Panc1 (cell line): ENCODE measurements around the gene DHCR7. TPM values are rescaled to one million over a fixed set of nuclear protein-coding genes. Genes with fewer than 3 reads are reported as not detected.

Experiments
- ATAC-seq: fragments of 200-7000 bp; cut with Tn5 transposase; 2 replicates; pipeline ENCODE4 v1.9.1; 2020; ENCODE audit warnings: mild to moderate bottlenecking, moderate library complexity
- BruUV-seq: library from RNA; stranded (reverse); fragments of 400-500 nt; replicated peaks from 2 replicates; lab custom pipeline; 2021; lab: Mats Ljungman, UMichigan
- CTCF ChIA-PET: fragments of 300-600 bp; sonication (Branson Sonifier 250); formaldehyde crosslinking; loops from one replicate; lab custom pipeline; 2022; ENCODE audit warnings: antibody characterized with exemption; lab: Charles Lee
- POLR2A ChIA-PET: fragments of 300-600 bp; sonication (Branson Sonifier 250); formaldehyde crosslinking; loops from one replicate; lab custom pipeline; 2022; ENCODE audit warnings: antibody characterized with exemption; lab: Charles Lee
- DNase-seq: peaks from one replicate; pipeline ENCODE4 v3.0.0-alpha.2; 2010; ENCODE audit warnings: low read depth, low spot score
- H3K27ac ChIP-seq: 2 replicates; pipeline ENCODE4 v1.5.1; 2011; ENCODE audit warnings: mild to moderate bottlenecking, low read length, inconsistent platforms
- H3K27me3 ChIP-seq: fragments of 200-500 bp; sonication (Bioruptor generic); 2 replicates; pipeline ENCODE4 v1.6.0; 2014; ENCODE audit warnings: low read length, inconsistent platforms; ENCODE audit not compliant: control insufficient read depth, insufficient read depth
- H3K36me3 ChIP-seq: fragments of 200-500 bp; sonication (Bioruptor generic); 2 replicates; pipeline ENCODE4 v1.5.1; 2014; ENCODE audit warnings: inconsistent platforms, mild to moderate bottlenecking, low read length, moderate library complexity; ENCODE audit not compliant: control insufficient read depth, insufficient read depth
- H3K4me1 ChIP-seq: 2 replicates; pipeline ENCODE4 v1.5.1; 2011; ENCODE audit warnings: inconsistent platforms, mild to moderate bottlenecking, low read length, moderate library complexity; ENCODE audit not compliant: control insufficient read depth, insufficient read depth
- H3K4me3 ChIP-seq, 2 experiments: 2 replicates each; pipeline ENCODE4 v1.5.1; 2011 to 2012; ENCODE audit warnings: low read depth in 2 of 2, low read length in 2 of 2, mild to moderate bottlenecking in 2 of 2, inconsistent platforms in 1 of 2, moderate library complexity in 1 of 2
- H3K9me3 ChIP-seq: fragments of 200-500 bp; sonication (Bioruptor generic); 2 replicates; pipeline ENCODE4 v1.5.1; 2014; ENCODE audit warnings: low read depth, mild to moderate bottlenecking, inconsistent platforms, low read length, moderate library complexity; ENCODE audit not compliant: control insufficient read depth, insufficient read depth
- CTCF ChIP-seq: fragments of 450-650 bp; IDR thresholded peaks from 2 replicates; pipeline ENCODE4 v1.5.1; 2017; ENCODE audit warnings: mild to moderate bottlenecking
- POLR2AphosphoS5 ChIP-seq: IDR thresholded peaks from 2 replicates; pipeline ENCODE4 v1.6.1; 2012; ENCODE audit warnings: mild to moderate bottlenecking, low read depth, low read length, moderate library complexity
- REST ChIP-seq, 2 experiments: IDR thresholded peaks; 2 replicates each; pipeline ENCODE4 v1.6.1; 2011 to 2012; ENCODE audit warnings: low read depth in 2 of 2, control low read depth in 1 of 2, low read length in 1 of 2, mild to moderate bottlenecking in 1 of 2, moderate library complexity in 1 of 2; ENCODE audit not compliant: insufficient read depth in 1 of 2
- SIN3A ChIP-seq: IDR thresholded peaks from 2 replicates; pipeline ENCODE4 v1.6.1; 2012; ENCODE audit warnings: low read depth, mild to moderate bottlenecking, low read length, moderate library complexity, borderline replicate concordance; ENCODE audit not compliant: insufficient read depth
- TCF7L2 ChIP-seq: IDR thresholded peaks from 2 replicates; pipeline ENCODE4 v1.6.1; 2011; ENCODE audit warnings: mild to moderate bottlenecking, low read depth, low read length, inconsistent platforms
- in situ Hi-C: cut with HindIII; loops from 2 replicates; pipeline ENCODE4 v1.10.0; 2016; ENCODE audit warnings: low sequenced_read_pairs, low pct_unique_long_range_greater_than_20kb
- intact Hi-C: fragments of 100-400 bp; cut with micrococcal nuclease; formaldehyde crosslinking; loops from one replicate; pipeline ENCODE4 v1.10.0; 2022; ENCODE audit not compliant: unreplicated experiment
- total RNA-seq: library from RNA; stranded (reverse); gene quantifications from one replicate; pipeline ENCODE4 v1.2.1, GENCODE V29; 2021; ENCODE audit not compliant: unreplicated experiment

The DHCR7 gene
- total RNA-seq, 1 experiment from 2014 or later, result 356 TPM

- intact Hi-C loops, result no loop called here
- H3K36me3 ChIP-seq, result peaks cover 9% of the 10 kb centered on the region
- DNase-seq (no peak), ATAC-seq (no peak)
- no peaks in the 10 kb centered on the region for H3K9me3 ChIP-seq
- TF ChIP-seq REST (IDR thresholded peaks at IDR 0.05; ENCODE audit: insufficient read depth in 1 of 2, low read depth in 2 of 2, low read length in 1 of 2), result no peak
- TF ChIP-seq POLR2AphosphoS5, result no peak
- no peak for TF ChIP-seq SIN3A
- no peak for TF ChIP-seq TCF7L2
- TF ChIP-seq CTCF, result no peak
- ChIA-PET POLR2A (no interaction called here), CTCF (no interaction called here)
- no peak overlapping the region for H3K27ac ChIP-seq
- in situ Hi-C loops, result no loop called here
- BruUV-seq, result no TSS peak
- peaks cover 22% of the 10 kb centered on the region for H3K4me1 ChIP-seq
- peak overlapping the region in 1 of 2 experiments; percentile 5; a peak in 1 of 4 replicates for H3K4me3 ChIP-seq
- H3K27me3 ChIP-seq, result no peaks in the 10 kb centered on the region
Observed at GRCh38 chr11:71454470-71455113, 6.4 kb upstream of the DHCR7 start.

- Histone ChIP-seq H3K27ac (peak overlapping the region; percentile 88), H3K9me3 (no peaks in the 10 kb centered on the region), H3K27me3 (no peaks in the 10 kb centered on the region), H3K4me1 (peaks cover 22% of the 10 kb centered on the region), H3K36me3 (peaks cover 9% of the 10 kb centered on the region), H3K4me3 (peak overlapping the region; percentile 77 to 94)
- TF ChIP-seq SIN3A (no peak), REST (IDR thresholded peaks at IDR 0.05; ENCODE audit: insufficient read depth in 1 of 2, low read depth in 2 of 2, low read length in 1 of 2) (no peak), POLR2AphosphoS5 (no peak), TCF7L2 (no peak), CTCF (no peak)
- in situ Hi-C loops, result no loop called here
- intact Hi-C loops, result no loop called here
- POLR2A ChIA-PET, result no interaction called here
- CTCF ChIA-PET, result no interaction called here
- DNase-seq (no peak), ATAC-seq (no peak)
- no TSS peak for BruUV-seq
Observed at GRCh38 chr11:71453918-71454304, 5.7 kb upstream of the DHCR7 start.
